HepG2 (cell line): ENCODE data around the gene FGD3. TPM values are rescaled to one million over a fixed set of nuclear protein-coding genes. Genes with fewer than 3 reads are reported as not detected.

Experiments
- ATAC-seq: fragments of 200-7000 bp; cut with Tn5 transposase; 3 replicates; pipeline ENCODE4 v1.9.1; 2020; ENCODE audit warnings: mild to moderate bottlenecking, moderate library complexity
- BruUV-seq: library from RNA; stranded (reverse); fragments of 400-500 nt; replicated peaks from 2 replicates; lab custom pipeline; 2021; lab: Mats Ljungman, UMichigan
- CTCF ChIA-PET: fragments of 300-600 bp; formaldehyde crosslinking; extraction: SDS; loops from one replicate; lab custom pipeline; 2021; ENCODE audit warnings: low total read pairs, inconsistent platforms, low intra/inter-chr PET ratio; lab: Yijun Ruan, JAX
- POLR2A ChIA-PET: fragments of 350-600 bp; sonication (Branson Sonifier 250); formaldehyde crosslinking; loops from one replicate; lab custom pipeline; 2020; ENCODE audit warnings: antibody characterized with exemption, inconsistent platforms; lab: Yijun Ruan, JAX
- DNase-seq: peaks from one replicate; pipeline ENCODE4 v3.0.0-alpha.2; 2015; ENCODE audit warnings: low spot score
- FAIRE-seq: peaks from 3 replicates; lab custom pipeline; 2011; peaks lifted over from hg19 to GRCh38; lab: Jason Lieb, UNC
- H2AFZ ChIP-seq: one replicate; pipeline ENCODE4 v1.6.1; 2011; ENCODE audit warnings: low read length, inconsistent platforms
- H3K27ac ChIP-seq: fragments of 300-600 bp; 3 replicates; pipeline ENCODE4 v1.8.0; 2011; ENCODE audit warnings: mixed run types, mild to moderate bottlenecking, mixed read lengths, low read length, inconsistent platforms; ENCODE audit not compliant: insufficient read depth; ENCODE audit errors: extremely low read length
- H3K27me3 ChIP-seq, 2 experiments: fragments of 200-600 bp in 1 of 2; 2 replicates in 1 of 2; 3 replicates in 1 of 2; pipeline versions ENCODE4 v1.6.0 to v1.8.0; 2011; ENCODE audit warnings: low read length in 2 of 2, mild to moderate bottlenecking in 2 of 2, moderate library complexity in 2 of 2, inconsistent platforms in 1 of 2; ENCODE audit not compliant: insufficient read depth in 2 of 2, control insufficient read depth in 1 of 2
- H3K36me3 ChIP-seq, 2 experiments: fragments of 200-600 bp in 1 of 2; replicated peaks in 1 of 2; 2 replicates in 1 of 2; 3 replicates in 1 of 2; pipeline versions ENCODE4 v1.5.1 to v1.8.0; 2011; ENCODE audit warnings: low read length in 2 of 2, inconsistent platforms in 1 of 2; ENCODE audit not compliant: insufficient read depth in 2 of 2, control insufficient read depth in 1 of 2
- H3K4me1 ChIP-seq: 2 replicates; pipeline ENCODE4 v1.5.1; 2012; ENCODE audit warnings: low read length, inconsistent platforms; ENCODE audit not compliant: insufficient read depth
- H3K4me2 ChIP-seq: 2 replicates; pipeline ENCODE4 v1.6.0; 2011; ENCODE audit warnings: low read depth, low read length, inconsistent platforms
- H3K4me3 ChIP-seq, 3 experiments: fragments of 200-600 bp in 1 of 3; sonication (generic), shearing (Covaris generic) in 1 of 3; replicated peaks in 1 of 3; 2 replicates each; pipeline ENCODE4 v1.5.1; 2011 to 2016; ENCODE audit warnings: low read length in 3 of 3, inconsistent platforms in 2 of 3, low read depth in 2 of 3, mild to moderate bottlenecking in 2 of 3, control low read depth in 1 of 3, mixed read lengths in 1 of 3; ENCODE audit not compliant: insufficient read depth in 1 of 3
- H3K79me2 ChIP-seq: one replicate; pipeline ENCODE4 v1.6.1; 2011; ENCODE audit warnings: low read length, inconsistent platforms; ENCODE audit not compliant: insufficient read depth
- H3K9ac ChIP-seq: 2 replicates; pipeline ENCODE4 v1.6.0; 2011; ENCODE audit warnings: mild to moderate bottlenecking, low read depth, low read length, inconsistent platforms; ENCODE audit not compliant: insufficient read depth
- H3K9me3 ChIP-seq: 2 replicates; pipeline ENCODE4 v1.5.1; 2012; ENCODE audit warnings: mild to moderate bottlenecking, low read length
- H4K20me1 ChIP-seq: 2 replicates; pipeline ENCODE4 v1.6.0; 2011; ENCODE audit warnings: inconsistent platforms, mild to moderate bottlenecking, low read length, moderate library complexity; ENCODE audit not compliant: insufficient read depth
- MIXL1 ChIP-seq: IDR thresholded peaks from 2 replicates; pipeline ENCODE4 v1.6.1; 2016
- RFX3 ChIP-seq: IDR thresholded peaks from 2 replicates; pipeline ENCODE4 v1.6.1; 2016; ENCODE audit warnings: missing biosample characterization, missing genetic modification reagents
- YEATS4 ChIP-seq: sonication (generic); formaldehyde crosslinking; IDR thresholded peaks from 2 replicates; pipeline ENCODE4 v1.4.0; 2020; ENCODE audit warnings: missing genetic modification reagents, borderline replicate concordance
- ZC3H4 ChIP-seq: sonication (generic); formaldehyde crosslinking; IDR thresholded peaks from 2 replicates; pipeline ENCODE4 v1.4.0; 2020; ENCODE audit warnings: missing genetic modification reagents, borderline replicate concordance
- ZNF264 ChIP-seq: sonication (generic); formaldehyde crosslinking; IDR thresholded peaks from 2 replicates; pipeline ENCODE4 v1.4.0; 2020; ENCODE audit warnings: missing genetic modification reagents
- ZNF431 ChIP-seq: sonication (generic); formaldehyde crosslinking; IDR thresholded peaks from 2 replicates; pipeline ENCODE4 v1.9.0; 2022; ENCODE audit warnings: missing genetic modification reagents, low read depth, mild to moderate bottlenecking, borderline replicate concordance
- ZNF598 ChIP-seq: sonication (generic); formaldehyde crosslinking; IDR thresholded peaks from 2 replicates; pipeline ENCODE4 v1.5.1; 2020; ENCODE audit warnings: mild to moderate bottlenecking, missing genetic modification reagents, borderline replicate concordance
- ZNF614 ChIP-seq: IDR thresholded peaks from 2 replicates; pipeline ENCODE4 v1.6.1; 2018; ENCODE audit warnings: missing biosample characterization, missing genetic modification reagents, inconsistent platforms, borderline replicate concordance
- ZNF619 ChIP-seq: sonication (generic); formaldehyde crosslinking; IDR thresholded peaks from 2 replicates; pipeline ENCODE4 v1.4.0; 2020; ENCODE audit warnings: mild to moderate bottlenecking, missing genetic modification reagents
- WGBS: methylation state at CpG from one replicate; pipeline ENCODE4 v1.1.6; 2017; ENCODE audit warnings: low lambda C conversion rate; 5-methylcytosine and 5-hydroxymethylcytosine counted together
- in situ Hi-C: cut with HindIII; loops from 2 replicates; pipeline ENCODE4 v1.10.0; 2017; ENCODE audit warnings: low pct_unique_long_range_greater_than_20kb; ENCODE audit not compliant: extremely low pct_ligation_motif_present
- intact Hi-C: fragments of 100-400 bp; cut with micrococcal nuclease; formaldehyde crosslinking; loops from one replicate; pipeline ENCODE4 v1.10.0; 2022; ENCODE audit not compliant: unreplicated experiment
- polyA plus RNA-seq, 8 experiments: library from polyadenylated mRNA; depleted of rRNA in 3 of 8; stranded (reverse) in 7 of 8; unstranded in 1 of 8; fragments of >200 nt; fragmentation: Illumina TruSeq in 4 of 8; extraction: Trizol in 4 of 8; gene quantifications; 2 replicates each; pipeline versions ENCODE4 v1.2.1 to v1.2.3, GENCODE V29; 2011 to 2016; ENCODE audit warnings: low read depth in 4 of 8, missing spikeins in 1 of 8, mixed read lengths in 1 of 8; ENCODE audit not compliant: insufficient read depth in 1 of 8
- total RNA-seq, 5 experiments: library from RNA; depleted of rRNA; stranded (reverse); fragments of >200 nt; fragmentation: Illumina TruSeq; extraction: Trizol; gene quantifications; 2 replicates each; pipeline ENCODE4 v1.2.3, GENCODE V29; 2016; ENCODE audit warnings: low read depth in 1 of 5
- TF ChIP-seq, protein P1 (sequence below): sonication (generic); formaldehyde crosslinking; IDR thresholded peaks from 2 replicates; pipeline ENCODE4 v1.4.0; 2020; ENCODE audit warnings: missing genetic modification reagents, mild to moderate bottlenecking, borderline replicate concordance
- TF ChIP-seq, protein P2 (sequence below): sonication (generic); formaldehyde crosslinking; IDR thresholded peaks from 2 replicates; pipeline ENCODE4 v1.4.0; 2020; ENCODE audit warnings: mild to moderate bottlenecking, missing genetic modification reagents
- TF ChIP-seq, protein P3 (sequence below): fragments of 450-650 bp; IDR thresholded peaks from 2 replicates; pipeline ENCODE4 v1.6.1; 2016
- TF ChIP-seq, protein P4 (sequence below): sonication (generic); formaldehyde crosslinking; conservative IDR thresholded peaks from 2 replicates; pipeline ENCODE4 v1.4.0; 2020; ENCODE audit warnings: mild to moderate bottlenecking, missing genetic modification reagents, moderate library complexity

Gene FGD3
- total and polyA plus RNA-seq, 2 of the 13 experiments (the other 11 are each of a cell fraction or from before 2014, with no cell fraction given), result 0.53 to 1.1 TPM

DNA sequence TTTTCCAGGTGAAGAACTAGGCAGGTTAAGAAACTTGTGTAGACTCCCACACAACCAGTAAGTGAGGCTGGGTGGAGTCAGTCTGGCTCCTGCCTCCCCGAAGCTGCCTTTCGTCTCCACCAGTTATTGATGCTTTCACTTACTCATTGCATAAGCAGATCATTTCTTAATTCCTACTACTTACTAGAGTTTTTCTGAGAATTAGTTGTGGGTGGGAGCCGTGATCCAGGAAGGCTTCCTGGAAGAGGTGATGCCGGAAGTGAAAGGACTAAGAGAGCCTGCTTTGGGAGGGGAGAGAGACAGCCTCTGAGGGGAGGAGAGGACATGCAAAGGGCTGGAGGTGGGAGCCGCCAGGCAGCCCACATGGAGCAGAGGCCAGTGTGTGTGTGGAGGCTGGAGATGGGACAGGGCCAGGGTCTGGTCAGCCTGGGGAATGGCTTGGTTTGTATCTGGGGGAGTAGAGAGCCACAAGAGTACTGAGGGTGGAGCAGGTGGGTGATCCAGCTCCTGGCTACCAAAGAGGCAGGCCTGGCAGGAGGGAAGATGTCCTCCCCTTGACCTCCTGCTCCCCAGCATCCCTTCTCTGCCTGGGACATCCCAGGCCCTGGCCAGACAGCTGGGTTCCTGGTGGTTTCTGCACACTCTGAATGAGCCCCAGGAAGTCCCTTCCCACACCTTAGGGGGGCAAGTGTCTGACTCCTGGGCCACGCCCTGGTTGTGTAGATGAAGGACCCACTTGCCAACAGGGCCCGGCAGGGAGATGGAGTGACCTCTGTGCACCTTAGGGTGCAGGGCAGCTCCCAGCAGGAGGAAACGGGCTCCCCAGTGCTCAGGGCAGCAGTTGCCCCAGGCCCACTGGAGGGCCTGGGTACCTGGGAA, 136.5 kb downstream of the FGD3 start (continued):
- TF ChIP-seq MIXL1 (CRISPR knock-in tag), result no peak

DNA sequence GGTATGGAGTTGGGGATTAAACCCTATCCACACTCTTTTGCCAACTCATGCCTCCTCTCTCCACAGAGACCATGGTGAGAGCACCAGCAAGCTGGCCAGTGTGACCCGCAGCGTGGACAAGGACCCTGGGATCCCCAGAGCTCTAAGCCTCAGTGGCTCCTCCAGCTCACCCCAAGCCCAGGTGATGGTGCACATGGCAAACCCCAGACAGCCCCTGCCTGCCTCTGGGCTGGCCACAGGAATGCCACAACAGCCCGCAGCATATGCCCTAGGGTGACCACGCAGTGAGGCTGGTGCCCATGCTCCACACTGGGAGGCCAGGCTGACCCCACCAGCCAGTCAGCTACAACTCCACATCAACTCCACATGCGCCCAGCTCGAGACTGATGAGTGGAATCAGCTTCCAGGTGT, 137.2 kb downstream of the FGD3 start:
- Histone ChIP-seq H3K4me1 (peaks cover 9% of the 10 kb centered on the region), H4K20me1 (no peaks in the 10 kb centered on the region), H3K9me3 (no peaks in the 10 kb centered on the region), H3K79me2 (no peaks in the 10 kb centered on the region), H3K36me3 (no peaks in the 10 kb centered on the region), H3K27ac (no peak overlapping the region), H3K4me2 (no peak overlapping the region), H3K4me3 (no peak overlapping the region), H3K9ac (no peak overlapping the region), H2AFZ (no peak overlapping the region), H3K27me3 (peaks cover 1 to 3% of the 10 kb centered on the region in 2 experiments; a peak in 2 of 5 replicates)
- in situ Hi-C loops (no loop called here), intact Hi-C loops (no loop called here)
- no peak for FAIRE-seq
- no peak for DNase-seq
- ChIA-PET CTCF (no interaction called here), POLR2A (interaction anchor here (1.1 kb wide), 1 partner anchor 11 kb away, joined by 3 read pairs; no protein-coding TSS in a partner anchor)
- no peak for ATAC-seq
- TF ChIP-seq, protein P1, sequence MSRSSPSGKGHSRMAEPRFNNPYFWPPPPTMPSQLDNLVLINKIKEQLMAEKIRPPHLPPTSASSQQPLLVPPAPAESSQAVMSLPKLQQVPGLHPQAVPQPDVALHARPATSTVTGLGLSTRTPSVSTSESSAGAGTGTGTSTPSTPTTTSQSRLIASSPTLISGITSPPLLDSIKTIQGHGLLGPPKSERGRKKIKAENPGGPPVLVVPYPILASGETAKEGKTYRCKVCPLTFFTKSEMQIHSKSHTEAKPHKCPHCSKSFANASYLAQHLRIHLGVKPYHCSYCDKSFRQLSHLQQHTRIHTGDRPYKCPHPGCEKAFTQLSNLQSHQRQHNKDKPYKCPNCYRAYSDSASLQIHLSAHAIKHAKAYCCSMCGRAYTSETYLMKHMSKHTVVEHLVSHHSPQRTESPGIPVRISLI (CRISPR knock-in tag), result no peak
- TF ChIP-seq ZNF598 (CRISPR knock-in tag) (no peak), ZNF614 (no peak), YEATS4 (CRISPR knock-in tag) (no peak), ZNF431 (CRISPR knock-in tag) (no peak), RFX3 (CRISPR knock-in tag) (no peak), ZNF619 (no peak), ZNF264 (no peak), ZC3H4 (CRISPR knock-in tag) (no peak)
- TF ChIP-seq, protein P2, sequence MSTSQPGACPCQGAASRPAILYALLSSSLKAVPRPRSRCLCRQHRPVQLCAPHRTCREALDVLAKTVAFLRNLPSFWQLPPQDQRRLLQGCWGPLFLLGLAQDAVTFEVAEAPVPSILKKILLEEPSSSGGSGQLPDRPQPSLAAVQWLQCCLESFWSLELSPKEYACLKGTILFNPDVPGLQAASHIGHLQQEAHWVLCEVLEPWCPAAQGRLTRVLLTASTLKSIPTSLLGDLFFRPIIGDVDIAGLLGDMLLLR (CRISPR knock-in tag), result no peak
- TF ChIP-seq, protein P3, sequence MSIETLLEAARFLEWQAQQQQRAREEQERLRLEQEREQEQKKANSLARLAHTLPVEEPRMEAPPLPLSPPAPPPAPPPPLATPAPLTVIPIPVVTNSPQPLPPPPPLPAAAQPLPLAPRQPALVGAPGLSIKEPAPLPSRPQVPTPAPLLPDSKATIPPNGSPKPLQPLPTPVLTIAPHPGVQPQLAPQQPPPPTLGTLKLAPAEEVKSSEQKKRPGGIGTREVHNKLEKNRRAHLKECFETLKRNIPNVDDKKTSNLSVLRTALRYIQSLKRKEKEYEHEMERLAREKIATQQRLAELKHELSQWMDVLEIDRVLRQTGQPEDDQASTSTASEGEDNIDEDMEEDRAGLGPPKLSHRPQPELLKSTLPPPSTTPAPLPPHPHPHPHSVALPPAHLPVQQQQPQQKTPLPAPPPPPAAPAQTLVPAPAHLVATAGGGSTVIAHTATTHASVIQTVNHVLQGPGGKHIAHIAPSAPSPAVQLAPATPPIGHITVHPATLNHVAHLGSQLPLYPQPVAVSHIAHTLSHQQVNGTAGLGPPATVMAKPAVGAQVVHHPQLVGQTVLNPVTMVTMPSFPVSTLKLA, result no peak
- TF ChIP-seq, protein P4, sequence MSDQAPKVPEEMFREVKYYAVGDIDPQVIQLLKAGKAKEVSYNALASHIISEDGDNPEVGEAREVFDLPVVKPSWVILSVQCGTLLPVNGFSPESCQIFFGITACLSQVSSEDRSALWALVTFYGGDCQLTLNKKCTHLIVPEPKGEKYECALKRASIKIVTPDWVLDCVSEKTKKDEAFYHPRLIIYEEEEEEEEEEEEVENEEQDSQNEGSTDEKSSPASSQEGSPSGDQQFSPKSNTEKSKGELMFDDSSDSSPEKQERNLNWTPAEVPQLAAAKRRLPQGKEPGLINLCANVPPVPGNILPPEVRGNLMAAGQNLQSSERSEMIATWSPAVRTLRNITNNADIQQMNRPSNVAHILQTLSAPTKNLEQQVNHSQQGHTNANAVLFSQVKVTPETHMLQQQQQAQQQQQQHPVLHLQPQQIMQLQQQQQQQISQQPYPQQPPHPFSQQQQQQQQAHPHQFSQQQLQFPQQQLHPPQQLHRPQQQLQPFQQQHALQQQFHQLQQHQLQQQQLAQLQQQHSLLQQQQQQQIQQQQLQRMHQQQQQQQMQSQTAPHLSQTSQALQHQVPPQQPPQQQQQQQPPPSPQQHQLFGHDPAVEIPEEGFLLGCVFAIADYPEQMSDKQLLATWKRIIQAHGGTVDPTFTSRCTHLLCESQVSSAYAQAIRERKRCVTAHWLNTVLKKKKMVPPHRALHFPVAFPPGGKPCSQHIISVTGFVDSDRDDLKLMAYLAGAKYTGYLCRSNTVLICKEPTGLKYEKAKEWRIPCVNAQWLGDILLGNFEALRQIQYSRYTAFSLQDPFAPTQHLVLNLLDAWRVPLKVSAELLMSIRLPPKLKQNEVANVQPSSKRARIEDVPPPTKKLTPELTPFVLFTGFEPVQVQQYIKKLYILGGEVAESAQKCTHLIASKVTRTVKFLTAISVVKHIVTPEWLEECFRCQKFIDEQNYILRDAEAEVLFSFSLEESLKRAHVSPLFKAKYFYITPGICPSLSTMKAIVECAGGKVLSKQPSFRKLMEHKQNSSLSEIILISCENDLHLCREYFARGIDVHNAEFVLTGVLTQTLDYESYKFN (CRISPR knock-in tag), result no peak
- BruUV-seq, result no TSS peak
- no CpG with 5 or more reads among the region's 6 CpGs for WGBS
